ENCODE results near the gene PPP1R7. TPM values are rescaled to one million over a fixed set of nuclear protein-coding genes. Genes with fewer than 3 reads are reported as not detected.

PPP1R7 gene
- total and polyA plus RNA-seq, 2 experiments from 2014 or later: 53.1 to 107 TPM

DNA sequence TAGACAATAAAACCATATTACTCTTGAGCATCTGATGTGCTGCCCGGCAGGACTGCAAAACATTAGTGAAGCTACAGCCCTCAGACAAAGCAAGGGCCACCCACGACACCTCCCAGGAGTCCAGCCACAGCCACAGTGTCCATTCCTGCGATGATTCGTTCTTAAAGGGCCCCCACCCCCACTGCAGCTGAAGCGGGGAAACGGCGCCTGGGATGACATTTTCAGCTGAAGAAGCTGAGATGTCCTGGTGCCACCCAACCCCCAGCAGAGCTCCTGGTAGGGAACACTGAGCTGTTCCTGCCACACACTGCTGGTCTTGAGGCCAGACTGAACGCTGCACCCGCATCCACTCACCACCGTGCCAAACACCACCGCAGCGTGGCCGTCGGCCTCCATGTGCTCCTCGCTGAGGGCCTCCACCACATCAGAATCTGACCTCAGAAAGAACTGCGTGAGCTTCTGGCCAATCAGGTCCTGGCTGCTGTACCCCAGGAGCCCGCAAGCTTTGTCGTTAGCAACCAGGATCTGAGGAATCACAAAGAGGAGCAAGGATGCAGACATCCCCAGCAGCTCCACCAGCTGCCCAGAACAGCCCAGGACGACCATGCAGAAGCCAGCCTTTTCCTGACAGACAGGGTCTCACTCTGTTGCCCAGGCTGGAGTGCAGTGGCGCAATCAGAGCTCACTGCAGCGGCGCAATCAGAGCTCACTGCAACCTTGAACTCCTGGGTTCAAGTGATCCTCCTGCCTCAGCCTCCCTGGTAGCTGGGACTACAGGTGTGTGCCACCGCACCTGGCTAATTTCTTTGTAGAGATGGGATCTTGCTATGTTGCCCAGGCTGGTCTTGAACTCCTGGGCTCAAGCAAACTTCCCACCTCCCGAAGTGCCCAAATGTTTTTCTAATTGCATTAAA lies 10.5 kb upstream of the PPP1R7 start:
- H4K20me1 ChIP-seq (ENCODE audit: insufficient read depth): no peaks in the 10 kb centered on the region
- no peak overlapping the region for H3K27ac ChIP-seq
- H3K36me3 ChIP-seq (ENCODE audit: low read depth): no peaks in the 10 kb centered on the region
- no peak overlapping the region for H2AFZ ChIP-seq
- H3K4me3 ChIP-seq: no peak overlapping the region
- H3F3A ChIP-seq (ENCODE audit: insufficient read depth): no peaks in the 10 kb centered on the region
- no peaks in the 10 kb centered on the region for H3K27me3 ChIP-seq (replicated peaks; ENCODE audit: insufficient read depth)
- H3K79me2 ChIP-seq (ENCODE audit: insufficient read depth): no peaks in the 10 kb centered on the region
- no peaks in the 10 kb centered on the region for H3K9me2 ChIP-seq (ENCODE audit: insufficient read depth)
- TF ChIP-seq EZH2 (IDR thresholded peaks at IDR 0.05; ENCODE audit: insufficient read depth, poor library complexity, severe bottlenecking) (no peak), EZH2phosphoT487 (IDR thresholded peaks at IDR 0.05; ENCODE audit: insufficient read depth, low read depth) (no peak)
- no peak overlapping the region for H3K4me2 ChIP-seq (ENCODE audit: unreplicated experiment)
- DNase-seq: no peak
- in situ Hi-C loops (cut with MboI): no loop called here
- H3K9ac ChIP-seq: no peak overlapping the region
- no peaks in the 10 kb centered on the region for H3K4me1 ChIP-seq (ENCODE audit: insufficient read depth)
- no peaks in the 10 kb centered on the region for H3K9me3 ChIP-seq (ENCODE audit: low read depth)
- 94% methylated on average over 24 of the region's 24 CpGs for WGBS, 2 experiments (ENCODE audit: low coverage in 1 of 2, low lambda C conversion rate in 2 of 2, missing lambda C conversion rate in 2 of 2)

DNA sequence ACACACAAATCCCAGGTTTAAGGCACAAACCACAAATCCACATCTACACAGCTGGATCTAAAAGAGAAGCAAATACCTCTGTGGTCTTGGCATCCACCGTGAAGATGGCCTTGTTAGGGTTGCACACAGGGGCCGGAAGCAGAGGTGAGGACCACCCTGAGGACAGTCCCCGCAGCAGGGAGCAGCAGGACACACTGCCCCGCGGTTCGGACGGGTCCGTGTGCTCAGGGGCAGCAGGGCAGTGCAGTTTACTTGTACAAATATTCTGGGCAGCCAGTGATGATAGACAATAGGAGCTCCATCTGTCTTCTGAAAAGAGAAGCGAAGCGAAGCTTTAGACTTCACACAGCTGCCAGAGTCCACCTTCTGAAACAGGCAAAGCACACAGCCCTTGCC lies 9.8 kb upstream of the PPP1R7 start:
- WGBS, 2 experiments (ENCODE audit: low coverage in 1 of 2, low lambda C conversion rate in 2 of 2, missing lambda C conversion rate in 2 of 2): 92 to 95% methylated on average over 10 of the region's 10 CpGs
- no peaks in the 10 kb centered on the region for H3K4me1 ChIP-seq (ENCODE audit: insufficient read depth)
- no peak overlapping the region for H3K4me3 ChIP-seq
- H3K27ac ChIP-seq: no peak overlapping the region
- H3K27me3 ChIP-seq (replicated peaks; ENCODE audit: insufficient read depth): no peaks in the 10 kb centered on the region
- H2AFZ ChIP-seq: no peak overlapping the region
- H3K9me3 ChIP-seq (ENCODE audit: low read depth): no peaks in the 10 kb centered on the region
- H3K36me3 ChIP-seq (ENCODE audit: low read depth): no peaks in the 10 kb centered on the region
- no peak for DNase-seq
- H3K79me2 ChIP-seq (ENCODE audit: insufficient read depth): no peaks in the 10 kb centered on the region
- no peak overlapping the region for H3K4me2 ChIP-seq (ENCODE audit: unreplicated experiment)
- in situ Hi-C loops (cut with MboI): no loop called here
- no peaks in the 10 kb centered on the region for H4K20me1 ChIP-seq (ENCODE audit: insufficient read depth)
- H3F3A ChIP-seq (ENCODE audit: insufficient read depth): no peaks in the 10 kb centered on the region
- TF ChIP-seq EZH2 (IDR thresholded peaks at IDR 0.05; ENCODE audit: insufficient read depth, poor library complexity, severe bottlenecking): no peak
- no peak for TF ChIP-seq EZH2phosphoT487 (IDR thresholded peaks at IDR 0.05; ENCODE audit: insufficient read depth, low read depth)
- H3K9ac ChIP-seq: no peak overlapping the region
- no peaks in the 10 kb centered on the region for H3K9me2 ChIP-seq (ENCODE audit: insufficient read depth)

DNA sequence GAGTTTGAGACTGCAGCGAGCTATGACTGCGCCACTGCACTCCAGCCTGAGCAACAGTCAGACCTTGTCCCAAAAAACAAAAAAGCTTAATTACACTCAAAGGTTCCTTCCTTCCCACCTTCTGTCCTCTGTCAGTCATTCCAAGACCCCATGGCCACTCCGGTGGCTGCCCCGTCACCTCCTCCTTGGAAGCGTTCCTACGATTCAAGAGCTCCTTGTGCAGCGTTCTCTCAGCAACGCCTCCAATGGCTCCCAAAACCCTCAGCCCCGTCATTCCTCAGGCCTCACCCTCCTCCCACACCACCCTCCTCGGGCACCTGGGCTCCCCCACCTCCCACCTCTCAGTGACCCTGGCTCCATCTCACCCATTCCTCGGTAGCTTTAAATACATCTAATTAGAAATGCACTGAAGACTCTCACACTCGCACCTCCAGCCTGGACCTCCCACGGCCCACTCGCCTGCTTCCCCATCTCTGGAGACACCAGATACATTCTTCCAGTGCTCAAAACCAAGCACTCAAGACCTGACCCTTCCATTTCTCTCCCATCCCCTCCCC lies 9.0 kb upstream of the PPP1R7 start:
- no peak for DNase-seq
- H3K4me2 ChIP-seq (ENCODE audit: unreplicated experiment): no peak overlapping the region
- no peaks in the 10 kb centered on the region for H3K4me1 ChIP-seq (ENCODE audit: insufficient read depth)
- H3K4me3 ChIP-seq: no peak overlapping the region
- WGBS, 2 experiments (ENCODE audit: low coverage in 1 of 2, low lambda C conversion rate in 2 of 2, missing lambda C conversion rate in 2 of 2): 97 to 98% methylated on average over 11 to 14 of the region's 14 CpGs
- H2AFZ ChIP-seq: no peak overlapping the region
- H3K27me3 ChIP-seq (replicated peaks; ENCODE audit: insufficient read depth): no peaks in the 10 kb centered on the region
- no peaks in the 10 kb centered on the region for H3F3A ChIP-seq (ENCODE audit: insufficient read depth)
- no peaks in the 10 kb centered on the region for H3K79me2 ChIP-seq (ENCODE audit: insufficient read depth)
- no peak overlapping the region for H3K27ac ChIP-seq
- TF ChIP-seq EZH2phosphoT487 (IDR thresholded peaks at IDR 0.05; ENCODE audit: insufficient read depth, low read depth): no peak
- TF ChIP-seq EZH2 (IDR thresholded peaks at IDR 0.05; ENCODE audit: insufficient read depth, poor library complexity, severe bottlenecking): no peak
- no peak overlapping the region for H3K9ac ChIP-seq
- H3K36me3 ChIP-seq (ENCODE audit: low read depth): no peaks in the 10 kb centered on the region
- no peaks in the 10 kb centered on the region for H3K9me2 ChIP-seq (ENCODE audit: insufficient read depth)
- in situ Hi-C loops (cut with MboI): no loop called here
- no peaks in the 10 kb centered on the region for H3K9me3 ChIP-seq (ENCODE audit: low read depth)
- no peaks in the 10 kb centered on the region for H4K20me1 ChIP-seq (ENCODE audit: insufficient read depth)

DNA sequence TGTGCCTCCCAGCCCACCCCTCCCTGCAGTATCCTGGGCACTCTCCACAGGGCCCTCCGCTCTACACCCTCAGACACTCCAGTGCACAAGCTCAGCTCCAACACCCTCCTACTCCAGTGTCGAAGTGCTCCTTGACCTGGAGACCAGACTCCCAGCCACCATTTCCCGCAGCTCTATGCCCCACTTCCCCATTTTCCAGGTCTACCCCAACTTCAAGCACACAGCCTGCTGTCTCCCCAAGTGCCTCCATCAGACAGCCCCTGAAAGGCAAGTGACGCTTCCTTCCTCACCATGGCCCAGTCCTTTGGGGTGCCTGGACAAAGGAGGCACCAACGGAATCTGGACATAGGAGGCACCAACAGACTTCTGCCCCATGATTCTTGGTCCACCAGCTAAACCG lies 8.2 kb upstream of the PPP1R7 start:
- no peaks in the 10 kb centered on the region for H3K9me2 ChIP-seq (ENCODE audit: insufficient read depth)
- TF ChIP-seq EZH2 (IDR thresholded peaks at IDR 0.05; ENCODE audit: insufficient read depth, poor library complexity, severe bottlenecking) (no peak), EZH2phosphoT487 (IDR thresholded peaks at IDR 0.05; ENCODE audit: insufficient read depth, low read depth) (no peak)
- no peak overlapping the region for H3K27ac ChIP-seq
- in situ Hi-C loops (cut with MboI): no loop called here
- H4K20me1 ChIP-seq (ENCODE audit: insufficient read depth): no peaks in the 10 kb centered on the region
- 98% methylated on average over 5 to 6 of the region's 6 CpGs for WGBS, 2 experiments (ENCODE audit: low coverage in 1 of 2, low lambda C conversion rate in 2 of 2, missing lambda C conversion rate in 2 of 2)
- no peaks in the 10 kb centered on the region for H3K36me3 ChIP-seq (ENCODE audit: low read depth)
- no peak overlapping the region for H3K9ac ChIP-seq
- no peaks in the 10 kb centered on the region for H3K27me3 ChIP-seq (replicated peaks; ENCODE audit: insufficient read depth)
- no peaks in the 10 kb centered on the region for H3K4me1 ChIP-seq (ENCODE audit: insufficient read depth)
- no peaks in the 10 kb centered on the region for H3F3A ChIP-seq (ENCODE audit: insufficient read depth)
- no peak for DNase-seq
- H2AFZ ChIP-seq: no peak overlapping the region
- H3K9me3 ChIP-seq (ENCODE audit: low read depth): no peaks in the 10 kb centered on the region
- no peak overlapping the region for H3K4me3 ChIP-seq
- H3K79me2 ChIP-seq (ENCODE audit: insufficient read depth): no peaks in the 10 kb centered on the region
- no peak overlapping the region for H3K4me2 ChIP-seq (ENCODE audit: unreplicated experiment)

Data from GM23248 (cell line).